Measurements from ENCODE around the gene EFNB1.
"Not testable (repeated sequence)": the region's sequence is repeated elsewhere in the genome, so short reads cannot be mapped to it uniquely, and the experiment has no call there.

The EFNB1 gene

DNA sequence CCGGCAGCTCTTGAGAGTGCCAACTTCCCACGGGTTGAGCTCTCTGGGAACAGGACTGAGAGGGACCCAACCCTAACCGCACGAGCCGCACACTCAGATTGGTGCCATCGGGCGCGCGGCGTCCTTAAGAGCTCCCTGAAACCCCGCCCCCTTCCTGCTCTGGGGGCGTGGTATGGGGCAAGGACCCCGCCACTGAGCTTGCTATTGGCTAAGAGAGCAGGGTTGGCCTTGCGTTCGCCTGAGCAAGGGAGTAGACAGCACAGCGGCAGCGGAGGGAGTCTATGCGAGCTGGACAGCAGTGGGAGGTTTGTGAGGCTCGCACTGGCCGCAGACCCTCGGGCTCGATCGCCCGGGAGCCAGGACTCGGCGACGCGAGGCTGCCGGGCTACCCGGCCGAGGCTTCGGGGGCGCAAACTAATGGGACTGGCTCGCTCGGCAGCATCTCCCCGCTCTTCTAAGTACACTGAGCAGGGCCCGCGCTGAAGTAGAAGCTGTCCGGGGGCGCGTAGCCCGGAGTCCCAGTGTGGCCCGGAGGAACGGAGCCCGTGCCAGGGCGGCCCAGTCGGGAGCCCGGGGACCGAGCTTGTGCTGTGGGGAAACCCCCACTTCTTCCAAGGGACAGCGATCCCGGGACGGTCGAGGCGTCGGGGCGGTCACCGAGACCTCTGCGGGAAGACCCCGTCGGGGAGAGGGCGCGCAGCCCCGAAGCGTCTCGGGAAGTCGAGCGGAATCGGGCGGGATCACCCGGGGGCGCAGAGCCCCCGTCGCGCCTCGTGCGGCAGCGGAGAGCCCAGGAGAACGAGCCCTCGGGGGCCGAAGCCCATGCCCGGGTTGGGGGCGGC is at the start of gene EFNB1:
EFNB1 (plus strand) TSS at position 282 of the 842 bp plus-strand sequence. CDS start 756 bp downstream, outside the sequence.
- peak; percentile 53 to 73 for DNase-seq

DNA sequence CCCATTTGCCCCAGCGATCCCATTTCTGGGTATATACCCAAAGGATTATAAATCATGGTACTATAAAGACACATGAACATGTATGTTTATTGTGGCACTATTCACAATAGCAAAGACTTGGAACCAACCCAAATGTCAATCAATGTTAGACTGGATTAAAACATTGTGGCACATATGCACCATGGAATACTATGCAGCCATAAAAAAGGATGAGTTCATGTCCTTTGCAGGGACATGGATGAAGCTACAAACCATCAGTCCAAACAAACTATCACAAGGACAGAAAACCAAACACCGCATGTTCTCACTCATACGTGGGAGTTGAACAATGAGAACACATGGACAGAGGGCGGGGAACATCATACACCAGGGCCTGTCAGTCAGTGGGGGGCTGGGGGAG is 47.5 kb upstream of the EFNB1 start:
- not testable (repeated sequence) for DNase-seq

DNA sequence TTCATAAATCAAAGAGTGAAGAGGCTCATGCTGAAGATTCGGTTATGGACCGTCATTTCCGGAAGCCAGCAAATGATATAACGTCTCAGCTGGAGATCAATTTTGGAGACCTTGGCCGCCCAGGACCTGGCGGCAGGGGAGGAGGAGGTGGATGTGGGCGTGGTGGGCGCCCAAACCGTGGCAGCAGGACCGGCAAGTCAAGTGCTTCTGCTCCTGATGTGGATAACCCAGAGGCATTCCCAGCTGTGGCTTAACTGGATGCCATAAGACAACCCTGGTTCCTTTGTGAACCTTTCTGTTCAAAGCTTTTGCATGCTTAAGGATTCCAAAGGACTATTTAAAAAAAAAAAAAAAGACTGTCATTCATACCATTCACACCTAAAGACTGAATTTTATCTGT is 44.0 kb upstream of the EFNB1 start:
- no peak for DNase-seq

DNA sequence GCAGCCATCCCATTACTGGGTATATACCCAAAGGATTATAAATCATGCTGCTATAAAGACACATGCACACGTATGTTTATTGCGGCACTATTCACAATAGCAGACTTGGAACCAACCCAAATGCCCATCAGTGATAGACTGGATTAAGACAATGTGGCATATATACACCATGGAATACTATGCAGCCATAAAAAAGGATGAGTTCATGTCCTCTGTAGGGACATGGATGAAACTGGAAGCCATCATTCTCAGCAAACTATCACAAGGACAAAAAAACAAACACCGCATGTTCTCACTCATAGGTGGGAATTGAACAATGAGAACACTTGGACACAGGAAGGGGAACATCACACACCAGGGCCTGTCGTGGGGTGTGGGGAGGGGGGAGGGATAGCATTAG is 42.2 kb upstream of the EFNB1 start:
- DNase-seq = not testable (repeated sequence)

DNA sequence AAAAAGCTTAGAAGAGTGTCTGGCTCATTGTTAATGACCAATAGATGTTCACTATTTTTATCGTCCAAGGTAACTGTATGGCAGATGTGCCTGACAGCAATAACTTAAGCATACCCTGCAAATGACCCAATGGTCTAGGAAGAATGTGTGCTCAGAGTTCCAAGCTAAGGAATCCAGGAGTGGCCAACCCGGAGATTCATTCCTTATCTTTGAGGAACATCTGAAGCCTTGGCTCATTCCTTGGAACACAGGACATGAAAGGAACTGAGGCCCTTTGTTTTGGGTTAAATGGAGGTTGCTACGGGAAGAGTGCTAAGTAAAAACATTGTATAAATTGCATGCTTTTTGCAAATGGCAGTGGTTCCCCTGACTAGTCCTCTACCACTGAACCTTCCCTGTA is 38.9 kb upstream of the EFNB1 start:
- DNase-seq = no peak

DNA sequence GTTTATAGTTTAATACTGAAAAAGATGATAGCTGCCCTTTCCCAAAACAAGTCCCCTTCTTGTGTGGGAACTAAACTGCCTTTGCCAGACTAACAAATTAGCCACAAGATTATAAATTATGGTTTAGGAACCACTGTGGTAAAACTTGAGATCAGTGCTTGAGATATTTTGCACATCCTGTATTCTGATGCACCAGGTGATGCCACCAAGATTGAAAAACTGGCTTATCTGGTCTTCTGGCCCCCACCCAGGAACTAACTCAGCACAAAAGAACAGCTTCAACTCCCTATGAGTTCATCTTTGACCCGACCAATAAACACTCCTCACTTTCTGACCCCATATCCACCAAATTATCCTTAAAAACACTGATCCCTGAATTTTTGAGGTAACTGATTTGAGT is 36.7 kb upstream of the EFNB1 start:
- no peak for DNase-seq

DNA sequence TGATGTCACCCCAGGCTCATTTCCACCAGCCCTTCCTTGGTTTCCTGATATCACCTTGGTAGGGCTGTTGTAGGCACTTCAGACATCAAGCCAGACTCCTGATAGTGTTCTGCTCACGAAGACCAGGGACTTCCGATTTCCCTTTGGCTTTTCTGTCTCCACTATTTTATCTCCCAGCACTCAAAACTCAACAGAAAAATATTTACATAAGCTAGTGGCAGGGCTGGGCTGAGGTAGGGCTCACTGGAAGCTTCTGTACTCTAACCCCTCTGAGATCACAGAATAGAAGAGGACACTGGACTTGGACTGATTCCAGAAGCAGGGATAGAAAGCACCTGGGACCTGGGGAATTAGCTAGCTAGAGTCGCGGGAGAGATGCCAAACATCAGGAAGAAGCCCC is 34.4 kb upstream of the EFNB1 start:
- no peak for DNase-seq

DNA sequence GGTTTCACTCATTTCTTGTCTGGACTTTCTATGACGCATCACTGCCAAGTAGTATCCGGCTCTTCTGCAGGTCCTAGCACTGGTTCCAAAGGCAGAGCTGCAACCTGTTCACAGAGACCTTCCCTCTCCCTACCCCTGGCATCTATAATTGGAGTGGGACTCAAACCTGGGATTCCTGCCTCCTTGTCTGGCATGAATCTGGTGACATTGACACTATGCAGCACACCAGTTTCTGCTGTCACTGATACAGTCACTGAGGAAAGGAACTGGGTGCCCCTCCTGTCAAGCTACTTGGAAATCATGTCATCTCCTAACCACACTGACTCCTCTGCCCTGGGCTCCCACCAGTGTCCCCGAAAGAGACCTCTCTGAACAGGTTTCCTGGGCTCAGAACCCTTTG is 33.1 kb upstream of the EFNB1 start:
- no peak for DNase-seq

DNA sequence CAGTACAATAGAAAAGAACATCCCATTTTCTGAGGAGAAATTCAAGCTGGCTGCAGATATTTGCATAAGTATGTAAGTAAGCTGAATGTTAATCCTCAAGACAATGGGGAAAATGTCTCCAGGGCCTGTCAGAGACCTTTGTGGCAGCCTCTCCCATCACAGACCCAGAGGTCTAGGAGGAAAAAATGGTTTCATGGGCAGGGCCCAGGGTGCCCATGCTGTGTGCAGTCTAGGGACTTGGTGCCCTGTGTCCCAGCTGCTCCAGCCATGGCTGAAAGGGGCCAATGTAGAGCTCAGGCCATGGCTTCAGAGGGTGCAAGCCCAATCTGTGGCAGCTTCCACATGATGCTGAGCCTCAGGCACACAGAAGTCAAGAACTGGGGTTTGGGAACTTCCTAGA is 30.4 kb upstream of the EFNB1 start:
- not testable (repeated sequence) for DNase-seq

DNA sequence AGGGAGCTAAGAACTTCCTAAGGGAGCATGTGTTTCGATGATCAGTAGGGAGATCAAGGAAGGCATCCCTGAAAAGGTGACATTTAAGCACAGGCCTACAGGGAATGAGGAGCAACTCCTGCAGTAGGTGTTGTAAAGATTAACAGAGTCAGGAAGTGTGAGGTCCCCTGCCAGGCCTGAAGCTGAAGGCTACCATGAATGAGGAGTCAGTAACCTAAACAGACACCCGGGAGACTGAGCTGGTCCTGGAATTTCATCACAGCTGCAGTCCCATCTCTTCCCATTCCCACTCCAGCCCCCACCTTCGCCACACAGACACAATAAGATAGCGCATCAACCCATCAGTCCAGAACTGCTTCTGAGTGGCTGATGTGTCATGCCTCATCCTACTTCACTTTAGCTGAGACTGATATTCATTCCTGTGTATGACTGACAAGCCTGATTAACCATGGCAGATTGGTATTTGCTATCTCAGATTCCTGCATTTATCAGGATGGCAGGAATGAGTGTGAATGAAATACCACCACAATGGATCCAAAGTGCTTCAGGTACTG is 27.0 kb upstream of the EFNB1 start:
- DNase-seq = no peak

DNA sequence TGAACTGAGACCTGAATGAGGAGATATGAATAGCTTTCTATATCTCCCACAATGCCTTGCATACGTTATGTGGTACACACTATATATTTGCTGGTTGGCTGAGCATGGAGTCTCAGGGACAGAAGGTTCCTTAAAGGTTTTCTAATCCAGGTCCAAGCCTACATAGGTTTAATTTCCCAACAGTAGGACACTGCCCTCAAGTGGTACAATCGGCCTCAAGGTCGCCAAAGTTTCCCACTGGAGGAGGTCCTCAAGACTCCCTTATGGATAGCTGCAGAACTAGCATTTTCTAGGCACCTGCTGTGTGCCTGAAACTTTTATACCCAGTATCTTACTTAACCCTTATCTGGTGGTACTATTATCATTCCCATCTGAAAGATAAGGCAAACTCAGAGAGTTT is 21.0 kb upstream of the EFNB1 start:
- DNase-seq = peak in 1 of 2 experiments; percentile 0

DNA sequence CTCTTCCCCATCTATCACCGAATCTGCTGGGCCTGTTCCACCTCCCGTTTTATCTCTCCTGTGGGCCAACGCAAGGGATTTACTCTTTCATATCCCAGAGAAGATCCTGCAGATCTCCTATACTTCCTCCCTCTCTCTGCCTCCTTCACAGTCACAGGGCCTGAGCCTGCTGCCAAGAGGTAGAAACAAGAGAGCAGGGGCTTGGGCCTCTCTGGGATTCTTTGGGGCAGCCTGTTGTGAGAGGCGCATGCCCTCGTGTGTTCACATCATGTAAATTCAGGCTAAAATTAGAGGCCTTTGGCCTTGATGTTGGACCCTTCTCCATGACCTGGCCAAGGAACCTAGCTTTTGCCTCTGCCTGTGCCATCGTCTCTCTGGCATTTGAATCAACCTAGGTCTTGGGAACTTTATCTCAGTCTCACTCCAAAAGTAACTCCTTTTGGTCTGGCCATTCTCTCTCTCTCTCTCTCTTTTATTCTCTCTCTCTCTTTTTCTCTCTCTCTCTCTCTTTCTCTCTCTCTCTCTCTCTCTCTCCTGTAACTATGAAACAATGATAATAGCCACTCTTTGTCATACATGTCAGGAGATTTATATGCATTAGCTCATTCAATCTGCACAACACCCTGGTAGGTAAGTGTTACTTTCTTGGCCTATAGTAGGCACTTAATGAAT is 20.0 kb upstream of the EFNB1 start:
- DNase-seq = peak in 1 of 2 experiments; percentile 1

DNA sequence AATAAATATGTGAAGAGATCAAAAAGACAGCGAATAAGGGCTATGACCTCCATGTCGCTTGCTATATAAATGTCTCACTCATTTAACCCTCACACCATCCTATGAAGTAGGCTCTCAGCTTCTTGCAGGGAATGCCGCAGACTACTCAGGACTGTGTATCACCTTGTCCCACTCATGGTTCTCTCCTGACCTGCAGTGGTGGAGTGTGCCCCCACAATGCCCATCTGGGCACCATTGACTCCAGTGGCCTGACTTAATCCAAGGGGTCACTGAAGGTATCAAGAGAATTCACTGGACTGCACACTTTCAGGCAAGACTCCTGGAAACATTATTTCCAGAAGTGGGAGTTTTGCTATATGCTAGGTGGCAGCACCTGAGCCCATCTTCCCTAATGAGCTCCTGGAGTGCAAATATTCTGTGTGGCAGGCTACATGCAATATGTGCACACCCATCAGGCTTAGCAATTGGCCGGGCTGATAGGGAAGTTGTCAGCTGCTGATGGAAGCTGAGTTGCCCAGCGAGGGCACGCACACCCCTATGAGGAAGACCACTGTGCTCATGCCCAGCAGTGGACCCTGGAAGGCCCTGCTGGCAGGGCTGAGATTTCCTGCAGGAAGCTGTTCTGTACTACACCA is 8.2 kb upstream of the EFNB1 start:
- no peak for DNase-seq

DNA sequence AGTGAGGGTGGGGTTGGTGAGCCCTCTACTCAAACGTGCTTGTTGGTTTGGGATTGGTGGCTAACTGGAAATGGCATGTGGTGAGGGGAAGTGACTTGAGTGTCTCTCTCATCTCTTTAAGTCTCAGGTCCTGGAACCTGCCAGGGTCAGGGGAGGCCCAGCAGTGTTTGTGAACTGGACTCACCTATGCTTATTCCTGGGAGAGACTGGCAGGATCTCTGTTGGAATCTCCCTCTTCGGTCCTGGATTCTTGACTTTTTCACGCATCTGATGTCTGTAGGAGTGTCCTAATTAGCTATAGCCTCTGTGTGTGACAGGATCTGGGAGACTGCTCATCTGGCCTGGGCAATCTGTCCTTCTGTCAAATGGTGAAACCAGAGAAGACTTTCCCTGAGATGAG is 7.2 kb upstream of the EFNB1 start:
- no peak for DNase-seq

DNA sequence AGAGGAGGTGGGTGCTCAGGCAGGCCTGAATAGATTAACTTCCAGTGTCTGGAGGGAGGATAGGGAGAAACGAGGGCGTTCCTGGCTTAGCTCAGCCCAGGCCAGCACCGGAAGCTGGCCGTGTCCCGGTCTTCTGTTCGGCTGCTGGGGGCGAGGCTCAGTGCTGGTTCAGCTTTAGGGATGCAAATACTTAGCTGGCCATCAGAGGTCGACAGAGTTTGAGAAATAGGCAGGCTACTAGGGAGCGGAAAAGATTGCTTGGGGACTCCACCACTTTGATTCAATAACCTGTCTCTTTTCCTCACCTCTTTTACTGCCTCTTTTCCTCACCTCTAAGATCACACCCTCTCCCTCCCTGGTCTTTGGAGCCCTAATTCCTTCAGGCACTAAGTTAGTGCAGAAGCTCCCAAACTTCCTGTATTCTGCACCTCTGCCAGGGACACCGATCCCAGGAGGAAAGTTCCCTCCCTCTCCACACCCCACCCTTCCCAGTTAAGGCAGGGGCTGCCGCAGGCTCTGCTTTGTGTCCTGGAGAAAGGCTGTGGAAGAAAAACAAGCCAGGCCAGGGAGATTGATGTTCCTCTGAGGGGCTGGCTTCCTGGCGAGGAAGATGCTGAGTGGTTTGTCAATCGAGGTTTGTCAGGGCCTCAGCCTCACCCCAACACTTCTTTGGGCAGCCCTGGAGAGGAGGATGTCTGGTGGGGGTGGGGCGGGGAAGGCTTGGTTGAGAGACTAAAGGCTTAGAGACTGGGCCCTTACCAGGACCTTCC is 6.0 kb upstream of the EFNB1 start:
- peak; percentile 1 to 17 for DNase-seq

DNA sequence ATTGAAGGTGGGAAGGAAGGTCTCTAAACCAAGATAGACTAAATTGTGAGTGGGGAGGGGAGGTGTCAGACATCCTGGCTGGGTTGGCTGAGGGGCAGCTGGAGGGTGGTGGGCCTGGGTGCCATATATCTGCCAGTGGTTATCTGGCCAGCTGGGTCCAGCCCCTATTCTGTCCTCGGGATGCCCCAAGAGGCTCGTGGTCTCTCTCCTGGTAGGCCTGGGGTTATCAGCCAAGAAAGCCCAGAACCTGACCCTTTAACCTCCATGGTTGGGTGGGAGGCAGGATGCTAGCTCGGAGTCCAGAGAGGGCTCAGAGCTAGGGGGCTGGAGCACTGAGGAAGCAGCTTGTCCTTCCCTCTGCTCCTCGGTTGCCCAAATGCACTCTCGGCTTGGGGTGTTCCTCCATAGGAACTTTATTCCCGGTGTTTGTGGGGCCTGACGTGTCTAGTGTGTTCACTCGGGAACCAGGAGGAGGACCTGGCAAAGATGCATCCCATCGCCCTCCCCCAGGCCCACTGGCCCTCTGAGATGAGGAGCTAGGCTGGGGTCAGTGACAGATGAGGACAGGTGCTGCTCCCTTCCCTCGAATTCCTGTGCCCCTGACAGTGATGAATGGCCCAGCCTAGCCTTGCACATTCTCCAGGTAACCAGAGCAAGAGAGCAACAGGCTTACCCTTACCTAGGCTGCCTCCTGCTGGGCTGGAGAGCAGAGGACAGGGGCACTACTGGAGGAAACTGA is 5.2 kb upstream of the EFNB1 start:
- no peak for DNase-seq

DNA sequence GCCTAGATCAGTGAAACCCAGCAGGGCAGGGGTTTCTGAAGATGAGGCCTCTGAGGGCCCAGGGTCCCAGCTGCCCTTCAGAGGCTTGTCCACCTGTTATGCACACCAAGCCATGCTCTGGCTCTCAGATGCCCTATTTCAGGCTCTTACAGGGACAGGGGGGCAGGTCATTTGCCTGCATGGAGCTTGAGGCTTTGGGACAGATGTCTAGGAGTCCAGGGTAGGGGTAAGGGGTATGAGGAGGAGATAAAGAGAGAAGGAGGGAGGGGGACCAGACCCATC is 4.7 kb upstream of the EFNB1 start:
- DNase-seq = no peak

DNA sequence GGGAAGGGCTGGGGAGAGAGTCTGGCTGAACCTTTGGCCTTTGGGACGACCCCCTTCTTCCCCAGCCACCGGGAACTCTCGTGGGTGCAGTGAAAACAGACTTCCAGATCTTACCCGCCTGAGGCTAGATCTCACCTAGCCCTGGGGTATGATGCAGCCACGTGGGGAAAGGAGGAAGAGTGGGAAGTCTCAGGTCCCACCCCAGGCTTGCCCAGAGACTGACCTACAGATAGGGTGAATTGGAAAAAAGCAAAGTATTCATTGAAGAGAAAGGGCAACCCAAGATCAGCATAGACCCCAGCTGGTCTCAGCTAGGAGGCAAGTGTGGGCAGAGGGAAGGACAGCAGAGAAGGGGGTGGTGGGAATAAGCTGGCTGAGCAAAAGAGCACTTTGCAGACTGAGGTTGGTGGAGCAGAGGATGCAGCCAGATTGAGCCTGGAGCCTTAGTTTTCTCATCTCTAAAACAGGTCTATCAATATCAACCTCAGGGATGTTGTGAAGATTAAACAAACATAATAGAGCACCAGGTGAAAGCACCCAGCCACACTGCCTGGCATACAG is 4.2 kb upstream of the EFNB1 start:
- DNase-seq = no peak

DNA sequence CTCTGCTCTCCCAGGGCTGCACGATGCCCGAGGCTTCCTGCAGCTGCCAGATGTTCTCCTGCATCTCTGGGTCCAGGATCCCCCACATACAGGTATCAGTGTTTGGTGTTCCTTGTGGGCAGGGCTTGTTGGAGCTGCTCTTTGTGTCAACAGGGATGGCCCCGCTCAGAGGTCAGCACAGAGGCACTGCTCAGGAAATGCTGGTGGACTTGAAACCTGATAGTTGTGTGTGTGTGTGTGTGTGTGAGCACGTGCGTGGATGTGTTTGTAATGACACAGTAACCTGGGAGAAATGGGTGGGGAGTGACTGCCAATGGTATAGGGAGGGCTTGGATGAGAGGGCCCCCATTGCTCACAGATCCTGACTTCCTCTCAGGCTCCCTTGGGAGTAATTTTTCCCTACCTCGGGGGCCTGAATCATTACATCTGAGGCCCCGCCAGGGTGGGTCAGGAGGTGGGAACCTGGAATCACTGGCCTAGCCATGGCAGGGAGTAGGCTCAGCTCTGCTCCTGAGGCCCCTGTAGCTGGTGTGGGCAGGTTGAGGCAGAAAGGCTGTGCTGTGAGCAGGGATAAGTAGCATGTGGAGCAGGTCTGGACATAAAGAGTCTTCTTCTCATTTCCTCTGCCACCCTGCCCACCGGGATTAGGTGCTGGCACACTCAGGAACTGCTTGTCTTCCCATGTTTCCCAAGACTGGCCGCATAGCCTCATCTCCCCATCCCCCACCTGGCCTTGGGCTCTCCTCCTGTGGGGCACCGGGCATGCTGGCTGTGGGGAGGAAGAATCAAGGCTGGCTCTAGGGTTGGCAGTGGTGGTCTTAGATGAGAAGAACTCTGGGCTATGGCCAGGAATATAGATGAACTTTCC is 2.5 kb upstream of the EFNB1 start:
- DNase-seq = no peak

DNA sequence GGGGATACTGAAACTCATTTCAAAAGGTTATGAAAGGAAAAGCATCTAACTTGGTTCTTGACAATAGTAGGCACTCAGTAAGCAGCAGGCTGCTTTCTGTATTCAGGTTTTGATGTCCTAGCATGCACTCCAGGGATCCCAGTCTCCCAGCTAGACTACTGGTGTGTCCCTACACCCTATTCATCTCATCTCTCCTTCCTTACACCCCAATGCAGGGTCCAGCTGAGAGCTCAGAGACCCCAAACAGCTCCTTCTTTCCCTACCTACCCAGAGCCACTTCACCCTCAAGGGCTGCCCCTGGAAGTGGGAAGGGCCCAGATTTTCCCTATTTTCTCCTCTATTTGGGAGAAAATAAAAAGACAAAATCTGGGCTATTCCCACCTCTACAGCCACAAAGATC is 1.6 kb upstream of the EFNB1 start:
- no peak for DNase-seq

All from AML-193 (cell line).